ENCODE data around the gene OR4C13. TPM values are rescaled to one million over a fixed set of nuclear protein-coding genes. Genes with fewer than 3 reads are reported as not detected.
"Not testable (repeated sequence)": the region's sequence is repeated elsewhere in the genome, so short reads cannot be mapped to it uniquely, and the experiment has no call there.

OR4C13 gene
- total RNA-seq: not detected

GRCh38 chr11:49952091-49952490, at the start of gene OR4C13:
Gene OR4C13, plus strand, starts transcription at chr11:49952391. Its CDS starts 32 bp downstream, at chr11:49952423.
- Histone ChIP-seq H3K36me3 (no peaks in the 10 kb centered on the region), H3K9me3 (no peaks in the 10 kb centered on the region), H3K27me3 (no peaks in the 10 kb centered on the region), H3K27ac (no peak within 1 kb of the TSS), H3K4me1 (no peaks in the 10 kb centered on the region), H3K4me3 (no peak within 1 kb of the TSS)
- DNase-seq (ENCODE audit: low spot score): no peak
- TF ChIP-seq CTCF (IDR thresholded peaks at IDR 0.05): no peak

DNA sequence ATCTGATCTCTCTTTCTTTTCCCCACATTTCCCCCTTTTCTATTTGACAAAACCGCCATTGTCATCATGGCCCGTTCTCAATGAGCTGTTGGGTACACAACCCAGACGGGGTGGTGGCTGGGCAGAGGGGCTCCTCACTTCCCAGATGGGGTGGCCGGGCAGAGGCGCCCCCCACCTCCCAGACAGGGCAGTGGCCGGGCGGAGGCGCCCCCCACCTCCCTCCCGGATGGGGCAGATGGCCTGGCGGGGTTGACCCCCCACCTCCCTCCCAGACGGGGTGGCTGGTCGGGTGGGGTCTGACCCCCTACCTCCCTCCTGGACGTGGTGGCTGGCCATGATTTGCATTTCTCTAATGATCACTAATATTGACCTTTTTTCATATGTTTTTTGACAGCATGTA, 40.7 kb upstream of the OR4C13 start:
- H3K9me3 ChIP-seq; DNase-seq (ENCODE audit: low spot score); H3K36me3 ChIP-seq: not testable (repeated sequence)

DNA sequence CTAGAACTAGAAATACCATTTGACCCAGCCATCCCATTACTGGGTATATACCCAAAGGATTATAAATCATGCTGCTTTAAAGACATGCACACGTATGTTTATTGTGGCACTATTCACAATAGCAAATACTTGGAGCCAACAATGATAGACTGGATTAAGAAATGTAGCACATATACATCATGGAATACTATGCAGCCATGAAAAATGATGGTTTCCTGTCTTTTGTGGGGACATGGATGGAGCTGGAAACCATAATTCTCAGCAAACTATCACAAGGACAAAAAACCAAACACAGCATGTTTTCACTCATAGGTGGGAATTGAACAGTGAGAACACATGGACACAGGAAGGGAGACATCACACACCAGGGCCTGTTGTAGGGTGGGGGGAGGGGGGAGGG, 3.5 kb upstream of the OR4C13 start:
- not testable (repeated sequence) for H3K36me3 ChIP-seq; H3K4me1 ChIP-seq; H3K27ac ChIP-seq; H3K27me3 ChIP-seq; DNase-seq (ENCODE audit: low spot score); H3K4me3 ChIP-seq; H3K9me3 ChIP-seq

More for the DNA sequence above, 40.7 kb upstream of the OR4C13 start:
- H3K27ac ChIP-seq, H3K4me3 ChIP-seq, H3K4me1 ChIP-seq, H3K27me3 ChIP-seq: not testable (repeated sequence)

GRCh38 chr11:49973439-49973838, 21.2 kb downstream of the OR4C13 start:
- H3K36me3 ChIP-seq; H3K4me3 ChIP-seq; H3K9me3 ChIP-seq; H3K27me3 ChIP-seq; H3K4me1 ChIP-seq; DNase-seq (ENCODE audit: low spot score); H3K27ac ChIP-seq: not testable (repeated sequence)

- H3K27ac ChIP-seq; H3K4me1 ChIP-seq; H3K27me3 ChIP-seq; H3K9me3 ChIP-seq; H3K36me3 ChIP-seq; DNase-seq (ENCODE audit: low spot score); H3K4me3 ChIP-seq: not testable (repeated sequence)
These were observed 30.2 kb downstream of the OR4C13 start, which contains the start of gene OR4C12 for GRCh38 chr11:49982435-49982834. Gene OR4C12, minus strand, starts transcription at chr11:49982535. Its CDS starts 34 bp downstream, at chr11:49982501.

- no peak for DNase-seq (ENCODE audit: low spot score)
- Histone ChIP-seq H3K27ac (no peak overlapping the region), H3K4me1 (no peaks in the 10 kb centered on the region), H3K4me3 (no peak overlapping the region), H3K36me3 (no peaks in the 10 kb centered on the region), H3K27me3 (no peaks in the 10 kb centered on the region), H3K9me3 (peaks cover 0 to 41% of the 10 kb centered on the region in 2 donors)
- peak in 1 of 2 donors; percentile 56 for TF ChIP-seq CTCF (IDR thresholded peaks at IDR 0.05)
These were observed 43.4 kb downstream of the OR4C13 start for GRCh38 chr11:49995565-49995964.

Other genes with a start within 250 kb of the OR4C13 start
- gene OR4C12, start 30.1 kb downstream of the OR4C13 start, total RNA-seq: not detected
- gene OR4C45, start 80.5 kb downstream of the OR4C13 start, total RNA-seq: not detected

Data from right atrium auricular region (tissue), 2 donors.